Measurements from ENCODE around the gene KLHDC10.
"Not testable (repeated sequence)": the region's sequence is repeated elsewhere in the genome, so short reads cannot be mapped to it uniquely, and the experiment has no call there.

KLHDC10 gene

GRCh38 chr7:130084037-130084875 is 13.9 kb downstream of the KLHDC10 start:
- H3K4me3 ChIP-seq (ENCODE audit: low read depth, low read length): no peak overlapping the region
- TF ChIP-seq, protein P1, sequence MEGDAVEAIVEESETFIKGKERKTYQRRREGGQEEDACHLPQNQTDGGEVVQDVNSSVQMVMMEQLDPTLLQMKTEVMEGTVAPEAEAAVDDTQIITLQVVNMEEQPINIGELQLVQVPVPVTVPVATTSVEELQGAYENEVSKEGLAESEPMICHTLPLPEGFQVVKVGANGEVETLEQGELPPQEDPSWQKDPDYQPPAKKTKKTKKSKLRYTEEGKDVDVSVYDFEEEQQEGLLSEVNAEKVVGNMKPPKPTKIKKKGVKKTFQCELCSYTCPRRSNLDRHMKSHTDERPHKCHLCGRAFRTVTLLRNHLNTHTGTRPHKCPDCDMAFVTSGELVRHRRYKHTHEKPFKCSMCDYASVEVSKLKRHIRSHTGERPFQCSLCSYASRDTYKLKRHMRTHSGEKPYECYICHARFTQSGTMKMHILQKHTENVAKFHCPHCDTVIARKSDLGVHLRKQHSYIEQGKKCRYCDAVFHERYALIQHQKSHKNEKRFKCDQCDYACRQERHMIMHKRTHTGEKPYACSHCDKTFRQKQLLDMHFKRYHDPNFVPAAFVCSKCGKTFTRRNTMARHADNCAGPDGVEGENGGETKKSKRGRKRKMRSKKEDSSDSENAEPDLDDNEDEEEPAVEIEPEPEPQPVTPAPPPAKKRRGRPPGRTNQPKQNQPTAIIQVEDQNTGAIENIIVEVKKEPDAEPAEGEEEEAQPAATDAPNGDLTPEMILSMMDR (IDR thresholded peaks at IDR 0.05; ENCODE audit: low read depth, low read length): peak; percentile 29; the same call in 1 of the 2 replicates

GRCh38 chr7:130085235-130085634 is 14.9 kb downstream of the KLHDC10 start:
- H3K4me3 ChIP-seq (ENCODE audit: low read depth, low read length): not testable (repeated sequence)

DNA sequence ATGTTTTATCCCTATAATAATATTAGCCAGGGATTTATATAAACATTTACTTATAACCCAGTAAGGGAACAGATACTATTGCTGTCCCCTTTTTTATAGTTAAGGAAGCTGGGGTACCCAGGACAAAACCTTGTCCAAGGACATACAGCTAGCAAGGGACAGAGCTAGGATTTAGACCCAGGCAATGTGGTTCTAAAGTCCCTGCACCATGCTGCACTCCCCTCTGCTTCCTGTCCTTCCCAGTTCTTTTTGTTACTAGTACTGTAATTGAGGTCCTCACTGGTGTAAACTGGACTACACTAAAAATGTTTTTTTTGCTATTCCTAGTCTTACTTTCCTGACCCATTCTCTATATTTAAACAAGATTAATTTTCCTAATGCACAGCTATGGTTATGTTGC is 16.6 kb downstream of the KLHDC10 start:
- H3K4me3 ChIP-seq (ENCODE audit: low read depth, low read length): no peak overlapping the region
- TF ChIP-seq, protein P1 (IDR thresholded peaks at IDR 0.05; ENCODE audit: low read depth, low read length): no peak

- no peak overlapping the region for H3K4me3 ChIP-seq (ENCODE audit: low read depth, low read length)
- TF ChIP-seq, protein P1 (IDR thresholded peaks at IDR 0.05; ENCODE audit: low read depth, low read length): no peak
These were observed 17.0 kb downstream of the KLHDC10 start for GRCh38 chr7:130087364-130087763.

DNA sequence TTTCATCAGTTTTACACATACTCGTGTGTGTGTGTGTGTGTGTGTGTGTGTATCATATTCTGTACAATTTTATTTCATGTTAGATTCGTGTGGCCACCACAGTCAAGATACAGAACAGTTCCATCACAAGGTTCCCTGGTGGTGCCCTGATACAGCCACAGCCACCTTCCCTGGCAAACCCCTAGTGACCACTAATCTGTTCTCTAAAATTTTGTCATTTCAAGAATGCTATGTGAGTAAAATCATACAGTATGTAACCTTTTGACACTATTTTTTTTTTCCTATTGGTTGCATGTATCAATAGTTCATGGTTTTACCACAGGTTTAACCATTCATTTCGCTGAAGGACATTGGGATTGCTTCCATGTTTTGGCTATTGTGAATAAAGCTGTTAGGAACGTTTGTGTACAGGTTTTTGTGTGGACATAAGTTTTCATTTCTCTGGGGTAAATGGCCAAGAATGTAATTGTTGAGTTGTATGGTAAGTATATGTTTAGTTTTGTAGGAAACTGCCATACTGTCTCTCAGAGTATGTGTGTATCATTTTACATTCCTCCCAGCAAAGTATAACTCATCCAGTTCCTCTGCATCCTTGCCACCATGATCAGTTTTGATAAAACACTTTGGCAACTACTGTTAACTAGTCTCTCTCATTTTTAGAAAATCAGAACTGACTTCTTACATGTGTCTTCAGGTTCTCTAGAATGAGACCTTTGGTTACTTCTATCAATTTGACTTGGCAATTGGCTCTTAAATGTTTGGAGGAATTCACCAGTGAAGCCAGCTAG is 20.6 kb downstream of the KLHDC10 start:
- TF ChIP-seq, protein P1 (IDR thresholded peaks at IDR 0.05; ENCODE audit: low read depth, low read length): no peak
- no peak overlapping the region for H3K4me3 ChIP-seq (ENCODE audit: low read depth, low read length)

DNA sequence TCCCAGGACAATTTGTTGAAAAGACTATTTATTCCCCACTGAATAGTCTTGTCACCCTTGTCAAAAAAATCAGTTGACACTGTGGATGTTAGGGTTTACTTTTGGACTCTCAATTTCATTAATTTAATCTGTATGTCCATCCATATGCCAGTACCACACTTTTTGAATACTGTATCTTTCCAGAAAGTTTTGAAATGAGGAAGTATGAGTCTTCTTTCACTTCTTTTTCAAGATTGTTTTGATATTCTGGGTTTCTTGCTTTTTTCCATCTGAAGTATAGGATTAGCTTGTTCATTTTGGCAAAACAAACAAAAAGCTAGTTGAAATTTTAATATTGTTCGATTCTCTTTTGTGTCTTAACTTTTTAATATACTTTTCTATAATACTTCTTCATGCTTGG is 21.7 kb downstream of the KLHDC10 start:
- no peak overlapping the region for H3K4me3 ChIP-seq (ENCODE audit: low read depth, low read length)
- TF ChIP-seq, protein P1 (IDR thresholded peaks at IDR 0.05; ENCODE audit: low read depth, low read length): no peak

DNA sequence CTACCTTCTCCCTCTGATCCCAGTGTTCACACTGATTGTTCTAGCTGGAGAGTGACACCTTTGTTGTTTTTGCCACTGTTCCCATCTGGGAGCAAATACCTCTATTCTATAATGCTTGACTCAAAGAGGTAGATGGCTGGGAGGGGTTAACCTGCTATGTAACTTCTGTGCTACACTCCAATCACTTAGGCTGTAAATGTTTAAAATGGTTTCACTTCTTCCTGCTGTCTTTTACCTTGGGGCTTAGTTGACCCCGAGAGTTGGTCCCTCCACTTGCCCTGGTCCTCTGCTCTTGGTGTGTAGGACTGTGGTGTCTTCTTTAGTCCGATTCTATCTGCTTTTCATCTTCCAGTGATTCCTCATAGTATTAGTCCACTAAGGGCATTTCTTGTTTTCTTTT is 22.3 kb downstream of the KLHDC10 start:
- TF ChIP-seq, protein P1 (IDR thresholded peaks at IDR 0.05; ENCODE audit: low read depth, low read length): no peak

More for the DNA sequence above, 22.3 kb downstream of the KLHDC10 start:
- H3K4me3 ChIP-seq (ENCODE audit: low read depth, low read length): no peak overlapping the region
